ENCODE results near the gene LUZP2. TPM values are rescaled to one million over a fixed set of nuclear protein-coding genes. Genes with fewer than 3 reads are reported as not detected.

LUZP2 gene
- total RNA-seq, 6 donors from 2014 or later, result 0.20 to 0.46 (median 0.23) TPM; not detected in 3

DNA sequence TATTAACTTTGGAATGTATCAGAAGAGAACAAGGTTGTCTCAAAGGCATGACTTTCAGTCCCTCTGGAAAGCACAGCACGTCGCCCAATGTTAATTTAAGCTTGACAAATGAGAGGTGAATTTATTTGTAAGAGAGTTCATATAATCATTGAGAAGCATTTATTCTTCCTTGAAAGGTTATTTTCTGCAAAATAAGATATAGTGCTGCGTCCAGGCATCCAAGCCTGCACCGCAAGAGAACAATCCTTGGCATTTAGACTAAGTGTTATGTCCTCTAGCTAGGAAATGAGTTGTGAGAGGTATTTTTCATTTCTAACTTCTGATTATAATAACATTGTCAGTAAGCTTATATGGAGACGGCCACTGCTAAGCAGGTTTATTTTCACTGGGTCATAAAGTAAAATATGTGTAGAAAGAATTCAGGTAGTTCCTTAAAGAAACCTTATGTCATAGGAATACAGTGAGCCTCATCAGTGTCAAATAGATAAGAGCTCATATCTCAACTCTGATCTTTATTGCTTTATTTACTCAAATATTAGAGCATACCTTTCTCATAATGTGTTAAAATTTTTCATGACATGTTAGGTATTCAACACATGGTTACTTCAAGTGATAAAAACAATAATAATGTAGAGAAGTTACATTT lies 182.0 kb downstream of the LUZP2 start:
- Histone ChIP-seq H3K36me3 (no peaks in the 10 kb centered on the region), H3K27me3 (no peaks in the 10 kb centered on the region), H3K9me3 (no peaks in the 10 kb centered on the region), H3K4me1 (no peaks in the 10 kb centered on the region), H3K4me3 (no peak overlapping the region), H3K27ac (no peak overlapping the region)
- no peak for TF ChIP-seq POLR2AphosphoS5 (IDR thresholded peaks at IDR 0.05)
- TF ChIP-seq POLR2A (IDR thresholded peaks at IDR 0.05), result no peak
- TF ChIP-seq, protein P1, sequence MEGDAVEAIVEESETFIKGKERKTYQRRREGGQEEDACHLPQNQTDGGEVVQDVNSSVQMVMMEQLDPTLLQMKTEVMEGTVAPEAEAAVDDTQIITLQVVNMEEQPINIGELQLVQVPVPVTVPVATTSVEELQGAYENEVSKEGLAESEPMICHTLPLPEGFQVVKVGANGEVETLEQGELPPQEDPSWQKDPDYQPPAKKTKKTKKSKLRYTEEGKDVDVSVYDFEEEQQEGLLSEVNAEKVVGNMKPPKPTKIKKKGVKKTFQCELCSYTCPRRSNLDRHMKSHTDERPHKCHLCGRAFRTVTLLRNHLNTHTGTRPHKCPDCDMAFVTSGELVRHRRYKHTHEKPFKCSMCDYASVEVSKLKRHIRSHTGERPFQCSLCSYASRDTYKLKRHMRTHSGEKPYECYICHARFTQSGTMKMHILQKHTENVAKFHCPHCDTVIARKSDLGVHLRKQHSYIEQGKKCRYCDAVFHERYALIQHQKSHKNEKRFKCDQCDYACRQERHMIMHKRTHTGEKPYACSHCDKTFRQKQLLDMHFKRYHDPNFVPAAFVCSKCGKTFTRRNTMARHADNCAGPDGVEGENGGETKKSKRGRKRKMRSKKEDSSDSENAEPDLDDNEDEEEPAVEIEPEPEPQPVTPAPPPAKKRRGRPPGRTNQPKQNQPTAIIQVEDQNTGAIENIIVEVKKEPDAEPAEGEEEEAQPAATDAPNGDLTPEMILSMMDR (IDR thresholded peaks at IDR 0.05), result no peak
- no peak for TF ChIP-seq EP300 (IDR thresholded peaks at IDR 0.05)
- ATAC-seq (ENCODE audit: low FRiP score in 2 of 2) (no peak), DNase-seq (no peak)
- 74% methylated on average over 5 of the region's 5 CpGs for WGBS, 2 donors

DNA sequence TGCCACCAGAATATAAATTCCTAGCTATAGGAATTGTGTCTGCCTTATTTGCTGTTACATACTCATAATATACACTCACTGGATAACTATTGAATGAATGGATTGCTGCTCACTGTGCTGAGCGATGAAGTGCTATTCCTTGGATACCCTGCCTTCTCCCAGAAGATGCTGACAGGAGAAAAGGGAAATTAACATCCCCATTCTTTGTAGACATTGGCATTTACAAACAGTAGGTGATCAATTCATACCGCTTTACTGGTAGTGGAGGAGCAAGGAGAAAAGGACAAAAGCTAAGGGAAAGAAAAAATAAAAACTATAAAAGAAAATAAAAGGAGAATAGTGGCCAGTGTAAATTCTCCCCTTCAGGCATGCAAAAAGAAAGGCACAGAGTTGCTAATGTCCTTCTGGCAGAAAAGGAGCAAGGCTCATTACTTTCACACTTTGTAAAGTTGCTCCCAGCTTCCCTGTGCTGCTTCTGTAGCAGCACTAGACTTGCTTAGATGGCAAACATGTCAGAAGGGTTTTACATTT lies 183.0 kb downstream of the LUZP2 start:
- WGBS, 2 donors, result 62 to 69% methylated on average over 2 of the region's 2 CpGs
- no peaks in the 10 kb centered on the region for H3K27me3 ChIP-seq
- no peak for ATAC-seq (ENCODE audit: low FRiP score in 2 of 2)
- H3K4me3 ChIP-seq, result no peak overlapping the region
- no peaks in the 10 kb centered on the region for H3K4me1 ChIP-seq
- TF ChIP-seq POLR2AphosphoS5 (IDR thresholded peaks at IDR 0.05), result no peak
- TF ChIP-seq, protein P1 (IDR thresholded peaks at IDR 0.05), result no peak
- TF ChIP-seq POLR2A (IDR thresholded peaks at IDR 0.05), result no peak
- no peak for TF ChIP-seq EP300 (IDR thresholded peaks at IDR 0.05)
- H3K36me3 ChIP-seq, result no peaks in the 10 kb centered on the region
- H3K9me3 ChIP-seq, result no peaks in the 10 kb centered on the region
- no peak for DNase-seq
- no peak overlapping the region for H3K27ac ChIP-seq

DNA sequence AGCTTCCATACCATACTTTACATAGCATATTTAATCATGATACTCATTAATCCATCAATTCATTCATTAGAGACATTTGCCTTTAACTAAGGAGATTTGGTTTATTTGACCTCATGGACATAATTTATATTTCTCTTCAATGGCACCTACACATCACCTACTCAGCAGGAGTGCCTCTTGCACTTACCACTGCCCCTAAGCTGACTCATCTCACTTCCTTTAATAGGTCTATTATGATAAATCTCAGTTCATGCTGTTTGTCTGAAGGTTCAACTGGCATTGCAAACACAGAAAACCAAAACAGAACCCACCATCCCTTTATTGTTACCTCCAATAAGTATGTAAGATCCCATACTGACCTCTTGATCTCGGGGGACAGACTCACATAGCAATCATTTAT lies 186.7 kb downstream of the LUZP2 start:
- Histone ChIP-seq H3K4me3 (no peak overlapping the region), H3K27me3 (no peaks in the 10 kb centered on the region), H3K27ac (no peak overlapping the region), H3K9me3 (no peaks in the 10 kb centered on the region), H3K36me3 (no peaks in the 10 kb centered on the region), H3K4me1 (no peaks in the 10 kb centered on the region)
- TF ChIP-seq EP300 (IDR thresholded peaks at IDR 0.05) (no peak), POLR2AphosphoS5 (IDR thresholded peaks at IDR 0.05) (no peak), POLR2A (IDR thresholded peaks at IDR 0.05) (no peak)
- TF ChIP-seq, protein P1 (IDR thresholded peaks at IDR 0.05), result no peak
- WGBS, 2 donors, result 77 to 88% methylated on average over 1 of the region's 1 CpG
- DNase-seq, result no peak
- ATAC-seq (ENCODE audit: low FRiP score in 2 of 2), result no peak

DNA sequence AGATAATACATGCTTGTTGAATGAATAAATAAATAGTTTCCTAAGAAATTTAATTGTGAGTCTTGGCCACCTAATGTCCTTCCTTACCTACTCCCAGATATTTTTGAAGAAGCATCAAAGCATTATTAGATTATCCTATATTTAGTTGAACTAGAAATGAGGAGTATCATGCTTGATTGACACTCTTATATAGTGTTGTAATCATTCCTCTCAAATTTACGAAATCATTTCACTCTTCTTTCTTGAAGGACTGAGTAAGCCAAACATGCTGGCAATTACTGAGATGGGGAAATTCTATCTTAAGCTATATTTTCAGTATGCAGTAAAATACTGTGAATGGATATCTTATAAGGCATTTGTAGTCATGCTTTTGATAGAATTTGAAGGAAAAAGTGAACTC lies 189.0 kb downstream of the LUZP2 start:
- WGBS, 2 donors, result 72% methylated on average over 1 of the region's 1 CpG

More for the DNA sequence above, 189.0 kb downstream of the LUZP2 start:
- DNase-seq (no peak), ATAC-seq (ENCODE audit: low FRiP score in 2 of 2) (no peak)
- Histone ChIP-seq H3K27me3 (no peaks in the 10 kb centered on the region), H3K4me3 (no peak overlapping the region), H3K36me3 (no peaks in the 10 kb centered on the region), H3K27ac (no peak overlapping the region), H3K4me1 (no peaks in the 10 kb centered on the region), H3K9me3 (no peaks in the 10 kb centered on the region)
- TF ChIP-seq, protein P1 (IDR thresholded peaks at IDR 0.05), result no peak
- TF ChIP-seq POLR2AphosphoS5 (IDR thresholded peaks at IDR 0.05), result no peak
- no peak for TF ChIP-seq POLR2A (IDR thresholded peaks at IDR 0.05)
- no peak for TF ChIP-seq EP300 (IDR thresholded peaks at IDR 0.05)
